ENCODE results near the gene CHTOP.

DNA sequence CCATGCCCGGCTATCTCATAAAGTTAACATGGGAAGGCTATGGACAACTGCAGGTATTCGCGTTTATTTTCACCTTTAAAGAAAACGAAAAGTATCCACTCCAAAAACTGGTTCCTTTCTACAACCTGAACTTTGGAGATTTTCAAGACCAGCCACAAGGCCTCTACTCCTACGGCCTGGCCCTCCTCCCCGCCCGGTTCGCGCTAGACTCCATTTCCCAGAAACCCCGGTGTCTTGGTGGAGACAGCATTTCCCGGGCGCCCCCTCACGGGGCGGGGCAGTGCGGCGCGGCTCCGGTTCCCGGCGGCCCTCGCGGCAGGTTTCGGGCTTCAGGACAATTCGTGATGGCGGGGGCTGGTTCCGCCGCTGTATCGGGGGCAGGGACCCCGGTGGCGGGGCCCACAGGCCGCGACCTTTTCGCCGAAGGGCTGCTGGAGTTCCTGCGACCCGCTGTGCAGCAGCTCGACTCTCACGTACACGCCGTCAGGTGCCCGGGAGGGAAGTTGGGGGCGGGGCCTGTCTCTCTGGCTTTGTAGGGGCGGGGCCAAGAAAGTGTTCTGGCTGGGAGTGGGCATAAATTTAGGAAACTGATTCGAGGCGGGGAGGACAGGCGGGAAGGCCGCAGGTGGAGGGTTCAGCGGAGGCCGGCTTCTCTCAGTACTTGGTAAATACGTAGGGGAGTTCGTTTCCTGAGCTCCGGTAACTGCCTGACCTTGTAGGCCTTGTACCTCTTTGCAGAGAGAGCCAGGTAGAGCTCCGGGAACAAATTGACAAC, 24.7 kb downstream of the CHTOP start, which contains the start of gene SNAPIN:
- TF ChIP-seq, protein P1, sequence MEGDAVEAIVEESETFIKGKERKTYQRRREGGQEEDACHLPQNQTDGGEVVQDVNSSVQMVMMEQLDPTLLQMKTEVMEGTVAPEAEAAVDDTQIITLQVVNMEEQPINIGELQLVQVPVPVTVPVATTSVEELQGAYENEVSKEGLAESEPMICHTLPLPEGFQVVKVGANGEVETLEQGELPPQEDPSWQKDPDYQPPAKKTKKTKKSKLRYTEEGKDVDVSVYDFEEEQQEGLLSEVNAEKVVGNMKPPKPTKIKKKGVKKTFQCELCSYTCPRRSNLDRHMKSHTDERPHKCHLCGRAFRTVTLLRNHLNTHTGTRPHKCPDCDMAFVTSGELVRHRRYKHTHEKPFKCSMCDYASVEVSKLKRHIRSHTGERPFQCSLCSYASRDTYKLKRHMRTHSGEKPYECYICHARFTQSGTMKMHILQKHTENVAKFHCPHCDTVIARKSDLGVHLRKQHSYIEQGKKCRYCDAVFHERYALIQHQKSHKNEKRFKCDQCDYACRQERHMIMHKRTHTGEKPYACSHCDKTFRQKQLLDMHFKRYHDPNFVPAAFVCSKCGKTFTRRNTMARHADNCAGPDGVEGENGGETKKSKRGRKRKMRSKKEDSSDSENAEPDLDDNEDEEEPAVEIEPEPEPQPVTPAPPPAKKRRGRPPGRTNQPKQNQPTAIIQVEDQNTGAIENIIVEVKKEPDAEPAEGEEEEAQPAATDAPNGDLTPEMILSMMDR (conservative IDR thresholded peaks at IDR 0.05) = peak; percentile 41; the same call in 1 of the 2 replicates
- no peak for TF ChIP-seq EZH2 (IDR thresholded peaks at IDR 0.05; ENCODE audit: low read depth)

Data from PC-9 (cell line).